Gastroesophageal sphincter (tissue), 4 donors: ENCODE results near the gene PAXIP1. TPM values are rescaled to one million over a fixed set of nuclear protein-coding genes. Genes with fewer than 3 reads are reported as not detected.

ENCODE experiments used
- ATAC-seq: fragments of 150-250 bp; one replicate; pipeline ENCODE4 v1.9.1; 2016; ENCODE audit warnings: mild to moderate bottlenecking, moderate library complexity
- H3K27ac ChIP-seq, 4 donors: fragments of 200-600 bp; sonication (generic) in 3 of 4; 1 replicate in 3 of 4; 2 replicates in 1 of 4; pipeline ENCODE4 v1.5.1; 2016 to 2019
- H3K27me3 ChIP-seq: fragments of 200-600 bp; sonication (generic); one replicate; pipeline ENCODE4 v1.5.1; 2019
- H3K36me3 ChIP-seq, 2 donors: fragments of 200-600 bp; sonication (generic); one replicate each; pipeline ENCODE4 v1.5.1; 2019; ENCODE audit warnings: control low read depth in 1 of 2
- H3K4me1 ChIP-seq, 3 donors: fragments of 200-600 bp; sonication (generic); 1 replicate in 2 of 3; 2 replicates in 1 of 3; pipeline ENCODE4 v1.5.1; 2016 to 2019; ENCODE audit warnings: control low read depth in 2 of 3
- H3K4me3 ChIP-seq, 2 donors: fragments of 200-600 bp; sonication (generic); one replicate each; pipeline ENCODE4 v1.5.1; 2019; ENCODE audit warnings: mild to moderate bottlenecking in 1 of 2, moderate library complexity in 1 of 2
- H3K9me3 ChIP-seq, 3 donors: fragments of 200-600 bp; sonication (generic); one replicate each; pipeline ENCODE4 v1.5.1; 2017 to 2019; ENCODE audit warnings: control low read depth in 2 of 3
- EP300 ChIP-seq: sonication (generic); formaldehyde crosslinking; IDR thresholded peaks from one replicate; pipeline ENCODE4 v1.6.1; 2017; ENCODE audit warnings: antibody characterized with exemption, mild to moderate bottlenecking
- POLR2A ChIP-seq, 2 donors: fragments of 450-650 bp; IDR thresholded peaks; one replicate each; pipeline ENCODE4 v1.6.1; 2017; ENCODE audit warnings: antibody characterized with exemption in 2 of 2, mild to moderate bottlenecking in 2 of 2, moderate library complexity in 1 of 2
- POLR2AphosphoS5 ChIP-seq: sonication (generic); formaldehyde crosslinking; IDR thresholded peaks from one replicate; pipeline ENCODE4 v1.6.1; 2017; ENCODE audit warnings: antibody characterized with exemption
- WGBS, 2 donors: methylation state at CpG; one replicate each; pipeline ENCODE4 v1.1.5; 2018; ENCODE audit warnings: low coverage in 1 of 2; 5-methylcytosine and 5-hydroxymethylcytosine counted together
- total RNA-seq, 4 donors: library from RNA; depleted of rRNA; stranded (reverse); fragments of >200 nt; gene quantifications; one replicate each; pipeline ENCODE4 v1.1.0, GENCODE V29; 2016
- TF ChIP-seq, protein P1 (sequence below), 4 experiments: fragments of 200-600 bp in 2 of 4; fragments of 450-650 bp in 2 of 4; sonication (generic) in 1 of 4; IDR thresholded peaks; one replicate each; pipeline ENCODE4 v1.5.1; 2017 to 2019; ENCODE audit warnings: antibody characterized with exemption in 4 of 4, mild to moderate bottlenecking in 2 of 4, moderate library complexity in 2 of 4

PAXIP1 gene
- total RNA-seq, 4 donors from 2014 or later = 8.1 to 14.3 (median 10.6) TPM

GRCh38 chr7:155002411-155003091 lies 373 bp downstream of the PAXIP1 start:
- peak overlapping the region; percentile 26 to 94 (median 90) for H3K27ac ChIP-seq
- peaks cover 0 to 24% of the 10 kb centered on the region in 2 donors for H3K36me3 ChIP-seq
- no peaks in the 10 kb centered on the region for H3K27me3 ChIP-seq
- no CpG with 5 or more reads among the region's 104 CpGs for WGBS, 2 donors
- H3K4me3 ChIP-seq = peak overlapping the region; percentile 71 to 99
- TF ChIP-seq, protein P1, sequence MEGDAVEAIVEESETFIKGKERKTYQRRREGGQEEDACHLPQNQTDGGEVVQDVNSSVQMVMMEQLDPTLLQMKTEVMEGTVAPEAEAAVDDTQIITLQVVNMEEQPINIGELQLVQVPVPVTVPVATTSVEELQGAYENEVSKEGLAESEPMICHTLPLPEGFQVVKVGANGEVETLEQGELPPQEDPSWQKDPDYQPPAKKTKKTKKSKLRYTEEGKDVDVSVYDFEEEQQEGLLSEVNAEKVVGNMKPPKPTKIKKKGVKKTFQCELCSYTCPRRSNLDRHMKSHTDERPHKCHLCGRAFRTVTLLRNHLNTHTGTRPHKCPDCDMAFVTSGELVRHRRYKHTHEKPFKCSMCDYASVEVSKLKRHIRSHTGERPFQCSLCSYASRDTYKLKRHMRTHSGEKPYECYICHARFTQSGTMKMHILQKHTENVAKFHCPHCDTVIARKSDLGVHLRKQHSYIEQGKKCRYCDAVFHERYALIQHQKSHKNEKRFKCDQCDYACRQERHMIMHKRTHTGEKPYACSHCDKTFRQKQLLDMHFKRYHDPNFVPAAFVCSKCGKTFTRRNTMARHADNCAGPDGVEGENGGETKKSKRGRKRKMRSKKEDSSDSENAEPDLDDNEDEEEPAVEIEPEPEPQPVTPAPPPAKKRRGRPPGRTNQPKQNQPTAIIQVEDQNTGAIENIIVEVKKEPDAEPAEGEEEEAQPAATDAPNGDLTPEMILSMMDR (IDR thresholded peaks at IDR 0.05) = no peak
- no peak for TF ChIP-seq POLR2A (IDR thresholded peaks at IDR 0.05)
- TF ChIP-seq EP300 = no peak
- no peak for TF ChIP-seq POLR2AphosphoS5
- ATAC-seq = peak; percentile 48
- H3K9me3 ChIP-seq = no peaks in the 10 kb centered on the region
- H3K4me1 ChIP-seq = peaks cover 0 to 32% (median 0%) of the 10 kb centered on the region in 3 donors

DNA sequence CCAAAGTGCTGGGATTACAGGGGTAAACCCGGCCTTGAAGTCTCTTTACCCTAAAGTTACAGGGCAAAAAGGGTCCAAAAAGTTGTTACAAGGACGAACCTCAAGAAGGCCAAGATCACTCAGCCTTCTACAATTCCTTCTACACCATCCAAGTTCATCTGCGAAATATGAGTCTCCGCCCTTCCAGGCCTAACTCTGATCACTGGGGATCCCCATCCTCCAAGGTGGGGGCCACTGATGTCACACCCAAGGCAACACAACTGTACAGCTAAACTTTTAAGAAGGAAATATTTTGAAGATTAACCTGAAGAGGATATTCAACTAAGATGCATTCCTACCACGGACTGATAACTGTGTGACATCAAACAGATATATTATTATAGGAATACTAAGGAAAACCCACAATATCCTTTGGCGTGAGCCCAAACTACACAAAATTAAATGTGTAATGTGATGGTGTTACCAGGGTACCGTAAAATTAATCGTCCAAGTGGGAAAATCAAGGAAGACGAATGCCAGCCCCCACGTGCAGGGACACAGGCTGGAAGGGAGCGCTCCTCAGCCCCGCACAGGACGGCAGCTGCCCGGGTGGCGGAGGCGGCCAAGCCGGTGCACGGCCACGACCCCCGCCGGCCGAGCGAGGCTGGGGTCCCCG lies 1.0 kb downstream of the PAXIP1 start:
- 11 to 80% methylated on average over 3 to 17 of the region's 24 CpGs for WGBS, 2 donors
- TF ChIP-seq EP300 (no peak), POLR2AphosphoS5 (no peak), POLR2A (IDR thresholded peaks at IDR 0.05) (no peak)
- TF ChIP-seq, protein P1 (IDR thresholded peaks at IDR 0.05) = no peak
- Histone ChIP-seq H3K36me3 (peaks cover 0 to 31% of the 10 kb centered on the region in 2 donors), H3K9me3 (no peaks in the 10 kb centered on the region), H3K27me3 (no peaks in the 10 kb centered on the region), H3K27ac (peak overlapping the region in 3 of 4 donors; percentile 26 to 94 (median 86)), H3K4me3 (peak overlapping the region; percentile 71 to 99), H3K4me1 (peaks cover 0 to 32% (median 0%) of the 10 kb centered on the region in 3 donors)
- no peak for ATAC-seq

DNA sequence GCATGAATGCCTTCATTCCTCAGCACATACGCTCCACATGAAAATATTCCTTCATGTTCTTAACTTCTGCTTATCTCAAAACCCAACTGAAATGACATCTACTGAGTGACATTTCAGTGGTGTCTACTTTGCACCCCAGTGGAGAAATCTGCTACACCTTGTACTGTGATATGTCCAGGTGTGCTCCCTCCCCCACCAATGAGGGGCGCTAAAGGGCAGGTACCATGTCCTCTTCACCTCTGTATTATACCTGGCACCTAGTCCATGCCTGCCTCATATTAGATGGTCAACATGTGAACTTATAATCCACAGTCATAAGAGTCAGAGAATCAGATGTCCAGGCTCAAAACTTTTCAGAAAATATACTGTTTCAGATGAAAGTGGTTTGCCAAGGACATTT lies 2.1 kb downstream of the PAXIP1 start:
- Histone ChIP-seq H3K27ac (no peak overlapping the region), H3K4me1 (peaks cover 0 to 32% (median 0%) of the 10 kb centered on the region in 3 donors), H3K4me3 (no peak overlapping the region), H3K36me3 (peaks cover 0 to 35% of the 10 kb centered on the region in 2 donors), H3K9me3 (no peaks in the 10 kb centered on the region), H3K27me3 (no peaks in the 10 kb centered on the region)
- TF ChIP-seq, protein P1 (IDR thresholded peaks at IDR 0.05) = no peak
- no peak for TF ChIP-seq POLR2AphosphoS5
- no peak for TF ChIP-seq POLR2A (IDR thresholded peaks at IDR 0.05)
- no peak for TF ChIP-seq EP300
- ATAC-seq = no peak
- 86 to 100% methylated on average over 1 of the region's 2 CpGs for WGBS, 2 donors

GRCh38 chr7:154998481-154998880 lies 4.4 kb downstream of the PAXIP1 start:
- Histone ChIP-seq H3K9me3 (no peaks in the 10 kb centered on the region), H3K4me3 (no peak overlapping the region), H3K36me3 (peaks cover 0 to 47% of the 10 kb centered on the region in 2 donors), H3K27me3 (no peaks in the 10 kb centered on the region), H3K27ac (no peak overlapping the region), H3K4me1 (peaks cover 0 to 21% (median 0%) of the 10 kb centered on the region in 3 donors)
- no peak for ATAC-seq
- TF ChIP-seq POLR2AphosphoS5 = no peak
- no peak for TF ChIP-seq POLR2A (IDR thresholded peaks at IDR 0.05)
- TF ChIP-seq, protein P1 (IDR thresholded peaks at IDR 0.05) = no peak
- no peak for TF ChIP-seq EP300
- 79 to 96% methylated on average over 2 to 3 of the region's 3 CpGs for WGBS, 2 donors
